GM19372 (cell line): Measurements from ENCODE around the gene HUNK.

Experiments used
- ATAC-seq: cut with Tn5 transposase; IDR thresholded peaks from one replicate; pipeline ENCODE4 v1.9.1; 2021; ENCODE audit warnings: mild to moderate bottlenecking, low read depth, moderate library complexity; ENCODE audit not compliant: unreplicated experiment

Gene HUNK

DNA sequence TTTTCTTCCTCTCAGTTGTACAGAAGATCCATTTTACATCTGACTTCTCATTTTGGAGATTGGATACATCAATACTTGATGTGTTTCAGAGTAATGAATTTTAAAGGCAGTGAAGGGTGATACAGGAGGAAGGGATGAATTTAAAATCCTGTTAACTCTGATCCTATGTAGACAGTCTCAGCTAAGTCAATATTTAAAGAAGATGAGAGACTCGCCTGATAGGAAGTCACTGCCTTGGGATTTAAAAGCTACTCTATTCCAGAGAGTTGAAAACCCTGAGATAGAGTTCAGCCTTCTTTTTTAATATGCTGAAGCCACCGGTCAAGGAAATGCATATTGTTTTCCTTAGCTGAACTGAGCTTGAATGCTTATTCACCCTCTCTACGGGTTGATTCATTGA lies 42.7 kb downstream of the HUNK start:
- ATAC-seq = no peak

DNA sequence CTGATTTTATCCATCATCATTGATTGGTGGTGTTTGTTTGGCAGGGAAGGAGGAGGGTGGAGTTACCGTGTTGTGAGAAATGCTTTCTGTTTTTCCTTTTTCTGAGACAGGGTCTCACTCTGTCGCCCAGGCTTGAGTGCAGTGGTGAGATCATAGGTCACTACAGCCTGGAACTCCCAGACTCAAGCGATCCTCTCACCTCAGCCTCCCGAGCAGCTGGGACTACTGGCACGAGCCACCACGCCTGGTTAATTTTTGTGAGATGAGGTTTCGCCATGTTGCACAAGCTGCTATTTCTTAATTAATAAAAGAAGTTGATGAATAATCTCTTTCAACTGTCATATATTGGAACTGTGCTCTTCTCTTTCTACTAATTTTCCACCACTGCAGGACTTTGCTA lies 44.3 kb downstream of the HUNK start:
- no peak for ATAC-seq

DNA sequence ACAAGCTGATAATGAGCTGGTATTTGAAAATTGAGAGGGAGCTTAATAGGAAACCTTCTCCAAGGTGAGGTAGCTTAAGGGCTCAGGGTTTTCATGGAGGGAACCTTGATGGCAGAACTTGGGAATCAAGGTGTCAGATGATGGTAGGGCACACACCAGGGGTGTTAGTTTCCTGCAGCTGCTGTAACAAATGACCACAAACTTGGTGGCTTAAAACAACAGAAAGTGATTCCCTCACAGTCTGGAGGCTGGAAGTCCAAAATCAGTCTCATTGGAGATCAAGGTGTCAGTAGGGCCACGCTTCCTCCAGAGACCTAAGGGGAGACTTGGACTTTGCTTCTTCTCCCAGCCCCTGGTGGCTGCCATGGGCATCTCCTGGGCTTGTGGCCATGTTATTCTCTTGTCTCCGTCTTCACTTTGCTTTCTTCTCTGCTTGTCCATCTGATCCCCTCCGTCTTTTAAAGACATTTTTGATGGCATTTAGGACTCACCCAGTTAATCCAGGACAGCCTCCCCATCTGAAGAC lies 45.5 kb downstream of the HUNK start:
- no peak for ATAC-seq

DNA sequence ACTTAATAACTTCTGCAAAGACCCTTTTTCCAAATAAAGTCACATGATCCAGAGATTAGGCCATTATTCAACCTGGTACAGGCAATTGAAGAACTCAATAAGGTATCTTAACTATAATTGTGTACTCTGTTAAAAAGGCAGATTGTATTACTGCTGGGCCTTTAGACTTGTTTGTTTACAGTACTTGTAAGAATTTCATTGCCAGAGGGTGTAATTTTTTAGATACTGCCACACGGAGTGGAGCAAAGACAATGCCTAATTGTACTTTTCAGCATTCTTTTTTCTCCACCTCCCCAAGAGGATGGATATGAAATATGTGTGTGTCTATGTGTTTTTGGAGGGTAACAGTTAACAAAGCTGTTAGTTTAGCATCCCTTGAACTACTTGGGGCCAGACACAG lies 47.5 kb downstream of the HUNK start:
- no peak for ATAC-seq

DNA sequence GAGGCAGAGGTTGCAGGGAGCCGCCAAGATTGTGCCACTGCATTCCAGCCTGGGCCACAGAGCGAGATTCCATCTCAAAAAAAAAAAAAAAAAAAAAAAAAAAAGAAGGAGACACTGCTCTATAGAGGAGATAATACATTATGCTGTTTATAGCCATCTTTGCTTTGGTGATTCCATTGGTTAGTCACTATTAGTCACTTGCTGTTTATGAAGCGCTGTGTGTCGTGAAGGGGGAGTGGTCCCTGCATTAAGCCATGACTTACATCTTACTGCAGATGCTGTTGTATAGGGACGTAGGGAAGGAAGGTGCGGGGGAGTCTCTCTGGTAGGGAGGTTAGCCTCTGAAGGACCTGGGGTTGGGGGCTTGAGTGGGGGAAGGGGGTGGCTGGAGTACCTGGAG lies 48.3 kb downstream of the HUNK start:
- ATAC-seq = no peak

DNA sequence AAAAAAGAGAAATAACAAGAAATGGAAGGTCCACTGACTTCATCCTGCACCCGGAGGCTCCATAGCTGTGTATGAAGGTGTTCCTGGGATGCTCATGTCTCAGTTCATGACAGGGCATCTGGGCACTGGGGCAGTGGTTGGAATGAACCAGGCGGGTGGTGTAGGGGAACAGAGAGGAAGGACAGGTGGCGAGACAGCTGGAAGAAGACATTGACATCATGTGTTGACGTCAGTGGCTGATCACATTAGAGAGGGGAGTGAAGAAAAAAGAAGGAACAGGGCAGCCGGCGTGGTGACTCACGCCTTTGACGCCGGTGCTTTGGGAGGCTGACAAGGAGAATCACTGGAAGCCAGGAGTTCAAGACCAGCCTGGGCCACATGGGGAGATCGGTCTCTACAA lies 50.1 kb downstream of the HUNK start:
- ATAC-seq = no peak

DNA sequence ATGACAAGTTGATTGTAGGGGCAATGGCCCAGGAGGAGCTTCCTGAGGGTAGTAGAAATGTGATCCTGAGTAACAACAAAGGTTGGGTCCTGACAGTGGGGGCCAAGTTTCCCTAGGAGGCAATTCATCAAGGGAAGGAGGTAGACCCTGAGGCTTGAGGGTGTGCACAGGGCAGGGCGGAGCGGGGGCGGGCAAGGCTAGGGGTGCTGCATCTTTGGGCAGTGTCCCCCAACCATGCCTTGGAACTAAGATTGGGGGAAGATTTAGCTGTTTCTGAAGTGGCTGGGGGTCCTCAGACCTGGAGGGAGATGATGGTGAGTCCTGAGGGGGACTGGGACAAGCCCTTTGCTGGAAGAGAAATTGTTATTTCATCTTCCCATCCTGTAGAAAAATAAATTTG lies 50.9 kb downstream of the HUNK start:
- ATAC-seq = no peak

DNA sequence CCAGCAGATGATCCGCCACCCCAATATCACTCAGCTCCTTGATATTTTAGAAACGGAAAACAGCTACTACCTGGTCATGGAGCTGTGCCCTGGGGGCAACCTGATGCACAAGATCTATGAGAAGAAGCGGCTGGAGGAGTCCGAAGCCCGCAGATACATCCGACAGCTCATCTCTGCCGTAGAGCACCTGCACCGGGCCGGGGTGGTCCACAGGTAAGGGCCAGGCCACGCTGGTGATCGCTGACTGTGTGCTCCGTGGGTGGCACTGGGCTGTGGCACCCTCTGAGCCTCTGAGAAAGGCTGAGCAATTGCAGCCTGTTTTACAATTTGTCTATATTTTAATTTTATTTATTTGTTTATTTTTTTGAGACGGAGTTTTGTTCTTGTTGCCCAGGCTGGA lies 51.7 kb downstream of the HUNK start:
- ATAC-seq = no peak

DNA sequence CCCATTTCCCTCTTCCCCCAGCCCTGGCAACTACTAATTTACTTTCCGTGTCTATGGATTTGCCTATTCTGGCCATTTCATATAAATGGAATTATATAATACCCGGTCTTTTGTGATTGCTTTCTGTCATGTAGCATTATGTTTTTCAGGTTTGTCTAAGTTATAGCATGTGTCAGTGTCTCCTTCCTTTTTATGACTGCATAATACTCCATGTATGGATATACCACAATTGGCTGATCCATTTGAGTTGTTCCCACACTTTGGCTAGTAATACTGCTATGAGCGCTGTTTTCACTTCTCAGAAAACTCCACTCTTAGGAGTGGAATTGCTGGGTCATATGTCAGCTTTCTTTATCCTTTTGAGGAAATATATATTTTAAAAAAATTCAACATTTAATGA lies 53.7 kb downstream of the HUNK start:
- ATAC-seq = no peak

DNA sequence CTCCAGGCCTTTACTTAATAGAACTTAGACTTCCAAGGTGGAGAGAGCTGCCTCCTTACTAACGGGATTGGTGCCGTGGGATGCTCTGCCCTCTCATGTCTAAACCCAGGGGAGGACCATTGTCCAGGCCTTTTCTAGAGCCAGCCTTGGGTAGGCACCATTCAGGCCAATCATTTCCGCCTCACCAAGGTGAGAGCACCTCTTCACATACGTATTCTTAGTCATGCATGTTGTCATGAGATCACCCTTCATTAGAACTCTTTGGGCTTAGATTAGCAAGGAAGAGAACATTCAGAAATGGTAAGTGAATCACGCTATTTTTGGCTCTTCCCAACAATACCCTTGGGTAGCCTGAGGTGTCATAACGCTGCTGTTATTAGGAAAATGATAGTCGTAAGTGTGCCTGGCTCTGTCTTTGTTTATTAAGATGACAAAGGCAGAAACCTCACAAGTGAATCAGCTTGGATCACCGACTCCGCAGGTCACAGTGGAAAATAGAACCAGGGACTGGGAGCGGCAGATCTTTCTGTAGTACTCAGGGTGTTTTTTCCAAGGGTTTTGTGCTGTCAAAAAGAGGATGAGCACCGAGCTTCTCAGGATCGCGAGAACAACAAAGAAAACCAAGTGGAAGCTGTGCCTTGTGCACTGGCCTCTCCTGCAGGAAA lies 55.0 kb downstream of the HUNK start:
- ATAC-seq = no peak

DNA sequence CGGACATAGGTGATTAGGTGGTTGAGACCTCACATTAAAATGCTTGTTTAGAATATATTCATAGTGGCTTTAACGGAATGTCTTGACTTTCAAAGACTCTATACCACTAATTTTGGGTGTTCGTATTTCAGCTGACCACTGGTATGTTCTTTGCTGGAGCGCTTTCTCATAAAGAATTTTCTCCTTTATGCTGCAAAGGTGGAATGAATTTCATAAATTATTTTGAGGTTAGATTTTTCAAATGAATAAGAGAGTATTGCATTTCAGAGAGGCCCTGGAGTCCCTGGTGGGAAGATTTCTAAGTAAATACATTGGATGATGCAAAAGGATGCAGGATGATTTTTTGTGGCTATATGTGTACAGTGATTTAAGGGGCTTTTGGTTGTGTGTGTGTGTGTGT lies 55.8 kb downstream of the HUNK start:
- no peak for ATAC-seq

DNA sequence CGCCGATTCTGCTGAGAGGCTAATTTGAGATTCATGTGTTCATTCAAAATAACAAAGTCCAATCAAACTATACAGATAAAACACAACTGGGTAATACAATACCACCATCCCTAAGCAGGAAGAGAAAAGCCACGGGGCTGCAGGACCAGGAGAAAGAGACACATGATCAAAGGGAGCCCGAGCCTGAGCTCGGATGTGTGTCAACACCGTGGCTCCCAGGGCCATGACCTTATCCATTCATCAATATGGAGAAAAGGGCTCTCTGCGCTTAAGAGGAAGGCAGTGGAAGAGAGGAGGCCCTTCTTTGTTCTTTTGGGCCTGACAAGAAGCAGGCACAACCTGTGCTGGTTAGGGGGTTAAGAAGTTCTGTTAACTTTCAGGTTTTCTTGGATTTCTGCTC lies 56.7 kb downstream of the HUNK start:
- no peak for ATAC-seq

DNA sequence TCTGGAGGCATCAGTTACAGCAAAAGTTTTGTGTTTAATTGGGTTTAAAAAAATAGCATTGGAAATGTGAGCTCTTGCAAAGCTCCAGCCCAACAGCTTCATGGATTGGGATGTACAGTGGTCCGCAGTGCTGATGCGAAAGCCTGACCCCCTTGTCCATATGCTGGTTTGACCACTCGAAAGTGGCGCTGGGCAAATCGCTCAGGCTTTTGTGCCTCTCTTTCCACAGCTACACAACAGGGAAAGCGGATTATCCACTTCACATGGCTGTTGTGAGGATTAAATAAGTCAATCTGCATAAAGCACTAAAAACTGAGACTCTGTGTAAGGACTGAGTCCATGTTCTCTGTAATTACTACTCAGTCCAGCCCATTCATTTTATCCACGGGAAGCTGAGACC lies 57.2 kb downstream of the HUNK start:
- ATAC-seq = no peak

DNA sequence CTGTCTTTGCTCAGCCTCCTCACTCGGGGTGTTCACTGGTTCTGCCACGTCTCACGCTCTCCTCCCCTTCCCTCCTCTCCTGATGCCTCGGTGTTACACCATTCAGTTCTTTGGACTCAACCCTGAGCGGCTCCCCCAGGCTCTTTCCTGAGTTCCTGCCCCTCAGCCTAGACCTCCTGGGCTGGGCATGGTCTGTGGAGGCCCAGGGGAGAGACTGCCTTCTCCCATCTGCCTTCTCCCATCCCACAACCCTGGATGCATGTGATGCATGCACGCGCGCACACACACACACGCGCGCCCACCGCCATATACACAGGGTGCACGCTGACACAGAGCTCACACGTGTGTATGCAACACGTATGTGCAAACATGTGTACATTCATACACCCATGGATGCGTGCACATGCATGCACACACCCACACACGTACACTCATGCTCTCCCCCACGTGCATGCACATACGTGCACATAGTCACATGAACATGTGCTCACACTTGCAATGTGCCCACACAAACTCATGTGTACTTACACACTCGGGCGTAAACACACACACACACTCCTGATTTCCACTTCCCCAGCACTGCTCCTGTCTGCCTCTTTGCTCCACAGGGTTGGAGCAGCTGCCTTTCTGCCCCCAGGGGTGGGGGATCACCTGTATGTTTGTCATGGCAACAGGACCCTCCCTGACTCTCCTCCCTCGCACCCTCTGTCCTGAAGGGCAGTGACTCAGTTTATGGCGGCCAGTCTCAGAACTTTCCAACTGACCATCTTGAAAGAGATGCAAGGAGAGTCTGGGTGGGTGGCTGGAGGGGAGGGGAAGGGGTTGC lies 59.0 kb downstream of the HUNK start:
- no peak for ATAC-seq

DNA sequence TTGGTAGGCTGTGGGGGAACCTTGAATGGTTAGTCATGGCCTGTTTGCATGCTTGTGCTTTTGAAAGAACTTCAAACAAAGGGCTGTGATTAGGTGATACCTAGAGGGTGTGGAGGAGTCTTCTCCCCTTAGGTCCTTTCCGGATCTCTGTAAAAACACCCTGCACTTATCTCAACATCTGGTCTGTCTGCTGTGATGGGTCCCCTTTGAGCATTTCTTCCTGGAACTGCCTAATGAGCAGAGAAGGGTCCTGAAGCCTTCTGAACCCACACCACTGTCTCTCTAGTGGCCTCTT lies 59.6 kb downstream of the HUNK start:
- ATAC-seq = no peak

DNA sequence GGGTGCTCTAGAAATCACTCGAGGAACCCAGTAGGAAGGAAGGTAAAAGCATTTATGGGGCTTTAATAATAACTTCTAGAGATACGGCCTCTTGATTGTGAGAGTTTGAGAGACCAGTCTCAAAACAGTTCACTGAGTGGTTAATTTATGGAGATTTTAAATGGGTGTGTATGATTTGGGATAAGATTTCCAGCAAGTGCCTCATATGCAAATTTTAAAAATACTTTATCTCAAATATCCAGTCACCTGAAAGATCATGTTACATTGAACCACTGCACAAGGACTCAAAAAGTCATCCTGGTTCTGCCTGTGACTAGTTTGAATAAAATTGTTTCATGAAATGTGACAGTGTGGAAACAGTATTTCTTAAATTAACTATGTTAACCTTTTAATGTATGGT lies 64.5 kb downstream of the HUNK start:
- no peak for ATAC-seq

DNA sequence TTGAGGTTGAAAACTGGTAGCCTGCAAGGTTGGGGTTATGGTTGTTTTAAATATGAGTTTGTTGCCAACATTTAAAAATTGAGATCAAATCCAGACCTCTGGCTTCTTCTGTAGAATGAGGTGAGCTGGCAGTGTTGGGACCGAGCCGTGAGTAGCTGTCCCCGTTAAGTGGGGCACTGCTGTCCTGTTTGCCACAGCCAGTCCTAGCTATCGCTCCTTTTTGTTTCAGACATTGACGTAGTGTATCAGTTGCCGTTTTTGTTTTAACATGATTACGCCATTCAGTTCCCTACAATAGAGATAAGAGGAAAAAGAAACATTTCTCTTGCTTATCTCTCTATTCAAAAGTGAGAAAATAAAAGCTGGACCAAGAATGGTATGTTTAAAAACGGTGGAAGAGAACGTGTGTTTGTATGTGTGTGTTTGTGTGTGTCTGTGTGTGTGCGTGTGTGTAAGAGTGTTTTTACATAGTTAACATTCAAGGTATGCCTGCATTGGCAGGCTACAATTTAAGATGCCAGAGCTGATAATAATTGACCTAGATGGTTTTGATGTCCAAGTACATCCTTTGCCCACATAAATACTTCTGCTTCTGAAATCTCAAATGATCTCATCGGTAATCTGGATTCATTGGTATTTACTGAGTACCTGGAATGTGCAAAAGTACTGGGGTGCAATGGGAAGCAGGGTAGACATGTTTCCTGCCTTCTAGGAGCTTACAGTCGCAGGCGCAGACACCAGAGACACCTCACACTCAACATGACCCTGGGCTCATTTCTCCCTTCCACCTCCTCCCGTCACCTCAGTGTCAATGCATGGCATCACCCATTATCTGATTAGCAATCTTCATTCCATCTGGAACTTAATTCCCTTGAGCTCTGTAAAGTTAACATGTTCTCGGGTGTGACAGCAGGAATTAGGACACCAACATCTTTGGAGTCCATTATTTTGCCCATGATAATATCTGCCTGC lies 65.8 kb downstream of the HUNK start:
- ATAC-seq = no peak

DNA sequence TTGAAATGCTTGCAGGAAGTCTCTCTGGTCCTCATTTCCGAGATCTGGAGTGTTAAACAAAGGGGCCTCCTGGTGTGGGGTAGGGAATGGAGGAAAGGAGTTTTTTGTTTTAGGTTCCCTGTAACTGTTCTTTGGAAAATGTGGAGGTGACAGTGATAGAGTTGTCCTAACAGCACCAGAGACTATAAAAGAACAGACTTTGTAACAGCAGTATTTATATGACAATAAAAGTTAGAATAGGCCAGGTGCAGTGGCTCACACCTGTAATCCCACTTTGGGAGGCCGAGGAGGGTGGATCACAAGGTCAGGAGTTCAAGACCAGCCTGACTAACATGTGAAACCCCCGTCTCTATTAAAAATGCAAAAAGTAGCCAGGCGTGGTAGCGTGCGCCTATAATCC lies 68.9 kb downstream of the HUNK start:
- ATAC-seq = no peak

DNA sequence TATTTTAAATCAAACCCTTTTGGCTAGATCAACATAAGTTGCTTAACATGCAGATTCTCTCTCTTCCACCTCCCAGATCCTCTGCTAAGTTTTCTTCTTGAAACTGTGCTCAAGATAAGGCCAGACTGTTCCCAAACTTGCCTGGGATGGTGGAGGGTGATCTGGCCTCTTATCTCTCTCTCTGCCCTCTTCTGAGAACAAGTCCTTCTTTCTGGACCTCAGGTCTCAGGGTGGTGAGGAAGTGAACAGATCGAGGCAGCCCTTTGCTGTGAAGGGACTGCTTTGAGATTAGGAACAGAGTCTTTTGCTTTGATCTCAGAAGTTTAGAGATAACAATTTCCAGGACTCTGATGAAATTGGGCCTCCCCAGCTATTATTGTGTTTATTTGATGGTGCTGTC lies 70.7 kb downstream of the HUNK start:
- ATAC-seq = no peak

DNA sequence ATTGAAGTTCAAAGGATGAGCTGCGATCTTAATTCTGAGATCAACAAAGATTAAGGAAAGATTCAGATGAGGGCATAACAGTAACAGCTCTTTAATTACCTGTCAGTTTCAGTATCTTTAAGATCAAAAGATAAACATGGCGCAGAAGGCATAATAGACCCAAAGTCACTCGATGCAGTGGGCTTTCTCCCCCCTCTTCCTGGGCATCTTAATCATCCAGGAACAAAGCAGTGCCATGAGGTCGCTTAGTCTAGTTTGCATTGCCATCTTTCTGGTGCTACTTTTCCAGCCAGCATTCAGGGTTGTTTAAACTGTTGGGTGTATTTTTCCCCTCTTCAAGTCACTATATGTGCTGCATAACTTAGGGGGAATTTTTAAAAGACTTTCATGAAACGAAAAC lies 72.3 kb downstream of the HUNK start:
- ATAC-seq = no peak

DNA sequence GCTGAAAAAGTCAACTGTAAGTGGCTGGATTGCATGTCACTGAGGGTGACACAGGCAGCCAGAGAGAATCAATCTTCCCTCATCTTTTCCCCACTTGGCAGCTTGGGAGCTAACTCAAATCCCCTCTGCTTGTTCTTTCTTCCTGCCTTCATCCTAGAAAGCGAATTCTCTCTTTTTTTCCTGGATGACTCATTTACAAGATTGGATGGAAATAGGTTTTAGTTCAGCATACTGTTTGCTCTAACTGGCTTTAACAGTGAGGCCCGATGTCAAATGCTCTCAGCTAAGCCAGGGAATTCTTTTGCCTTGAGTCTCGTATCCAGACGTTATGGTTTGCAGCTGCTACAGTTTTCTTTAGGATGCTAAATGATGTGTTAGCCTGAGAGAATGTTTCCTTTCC lies 72.7 kb downstream of the HUNK start:
- ATAC-seq = no peak
